Measurements from ENCODE around the gene CA10.

CA10 gene

DNA sequence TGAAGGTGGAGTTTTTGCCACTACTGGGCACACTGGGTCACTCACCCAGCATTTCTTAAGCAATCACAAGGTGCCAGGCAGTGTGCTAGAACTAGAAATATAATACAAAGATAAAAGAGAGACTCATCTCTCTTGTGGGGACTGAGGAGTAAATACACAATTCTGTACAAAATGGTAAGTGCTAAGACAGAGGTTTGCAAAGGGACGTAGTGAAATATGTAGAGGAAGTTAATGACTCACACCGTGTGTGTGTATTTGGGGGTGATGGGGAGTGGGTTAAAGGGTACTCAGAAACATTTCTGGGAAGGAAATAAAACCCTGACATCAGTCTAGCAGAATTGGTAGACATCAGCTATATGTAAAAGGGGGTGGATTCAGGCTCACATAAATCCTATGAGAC is 389.3 kb downstream of the CA10 start:
- Histone ChIP-seq H3K36me3 (no peaks in the 10 kb centered on the region), H3K9me3 (ENCODE audit: severe bottlenecking) (no peaks in the 10 kb centered on the region), H3K27me3 (ENCODE audit: insufficient read depth, low read depth, severe bottlenecking) (no peaks in the 10 kb centered on the region), H3K4me3 (ENCODE audit: low read depth, low read length) (no peak overlapping the region), H3K27ac (no peak overlapping the region)
- no peak for TF ChIP-seq CTCF (IDR thresholded peaks at IDR 0.05; ENCODE audit: low read depth, low read length)
- DNase-seq, result no peak

DNA sequence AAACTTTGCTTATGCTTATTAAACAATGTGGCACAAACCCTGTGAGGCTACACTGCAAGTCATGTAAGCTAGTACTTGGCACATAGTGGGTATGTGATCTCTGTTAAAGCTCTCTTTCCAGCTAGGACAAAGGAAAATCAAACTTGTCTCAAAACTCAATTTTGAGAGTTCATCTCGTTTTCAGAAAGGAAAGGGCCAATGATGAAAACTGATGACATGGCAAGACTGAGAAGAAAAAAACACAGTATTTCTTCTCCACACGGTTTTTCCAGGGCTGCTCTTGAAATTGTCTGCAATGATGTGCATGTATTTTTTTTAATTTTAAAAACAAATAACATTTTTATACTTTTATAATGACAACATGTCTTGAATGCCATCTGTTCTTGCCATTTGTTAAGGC is 389.8 kb downstream of the CA10 start:
- no peak for DNase-seq
- Histone ChIP-seq H3K4me3 (ENCODE audit: low read depth, low read length) (no peak overlapping the region), H3K36me3 (no peaks in the 10 kb centered on the region), H3K27me3 (ENCODE audit: insufficient read depth, low read depth, severe bottlenecking) (no peaks in the 10 kb centered on the region), H3K9me3 (ENCODE audit: severe bottlenecking) (no peaks in the 10 kb centered on the region), H3K27ac (no peak overlapping the region)
- TF ChIP-seq CTCF (IDR thresholded peaks at IDR 0.05; ENCODE audit: low read depth, low read length), result no peak

- TF ChIP-seq CTCF (IDR thresholded peaks at IDR 0.05; ENCODE audit: low read depth, low read length), result no peak
- no peaks in the 10 kb centered on the region for H3K9me3 ChIP-seq (ENCODE audit: severe bottlenecking)
- no peak for DNase-seq
These were observed 391.2 kb downstream of the CA10 start for GRCh38 chr17:51767287-51767686.

DNA sequence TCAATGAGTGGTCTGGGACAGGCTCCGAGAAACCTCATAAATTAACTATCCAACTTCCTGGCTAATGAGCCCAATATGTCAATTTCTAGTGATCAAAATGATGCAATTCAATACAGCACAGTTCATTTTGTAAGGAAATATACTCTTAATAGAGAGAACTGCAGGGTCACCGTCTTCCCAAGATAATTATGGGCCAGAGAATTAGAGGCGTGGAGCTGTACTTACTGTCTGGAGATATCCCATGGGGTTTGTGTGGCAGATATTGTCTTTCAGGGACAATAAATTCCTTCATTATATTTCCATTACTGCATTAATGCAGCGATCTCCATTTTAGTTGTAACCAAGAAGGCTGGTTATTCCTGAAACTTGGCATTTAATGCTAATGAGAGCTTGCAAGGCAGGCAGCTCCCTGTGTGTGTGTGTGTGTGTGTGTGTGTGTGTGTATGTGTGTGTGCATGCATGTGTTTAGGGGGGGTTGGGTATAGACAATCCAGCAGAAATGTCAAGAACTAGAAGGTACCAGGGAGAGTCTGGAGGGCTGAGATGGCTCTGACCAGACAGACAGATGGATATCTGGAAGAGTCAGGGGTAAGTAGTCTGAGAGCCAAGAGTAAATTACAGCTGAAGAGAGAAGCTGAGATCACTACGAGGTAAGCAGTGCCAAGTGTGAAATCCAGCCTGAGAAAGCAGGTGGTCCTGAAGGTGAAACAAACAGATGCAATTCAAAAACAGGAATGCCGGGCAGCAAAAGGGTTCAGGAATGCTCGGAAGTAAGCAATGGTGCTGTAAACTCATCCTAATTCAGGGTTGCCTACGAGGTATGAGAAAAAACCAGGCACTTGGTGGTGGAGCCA is 393.0 kb downstream of the CA10 start:
- H3K27ac ChIP-seq, result no peak overlapping the region
- H3K4me3 ChIP-seq (ENCODE audit: low read depth, low read length), result no peak overlapping the region
- TF ChIP-seq CTCF (IDR thresholded peaks at IDR 0.05; ENCODE audit: low read depth, low read length), result no peak
- H3K36me3 ChIP-seq, result no peaks in the 10 kb centered on the region
- no peaks in the 10 kb centered on the region for H3K27me3 ChIP-seq (ENCODE audit: insufficient read depth, low read depth, severe bottlenecking)
- DNase-seq, result no peak
- no peaks in the 10 kb centered on the region for H3K9me3 ChIP-seq (ENCODE audit: severe bottlenecking)

More at GRCh38 chr17:51767287-51767686, 391.2 kb downstream of the CA10 start:
- no peaks in the 10 kb centered on the region for H3K36me3 ChIP-seq
- no peak overlapping the region for H3K27ac ChIP-seq
- H3K27me3 ChIP-seq (ENCODE audit: insufficient read depth, low read depth, severe bottlenecking), result no peaks in the 10 kb centered on the region
- H3K4me3 ChIP-seq (ENCODE audit: low read depth, low read length), result no peak overlapping the region

- Histone ChIP-seq H3K27me3 (ENCODE audit: insufficient read depth, low read depth, severe bottlenecking) (no peaks in the 10 kb centered on the region), H3K36me3 (no peaks in the 10 kb centered on the region), H3K27ac (no peak overlapping the region), H3K4me3 (ENCODE audit: low read depth, low read length) (no peak overlapping the region), H3K9me3 (ENCODE audit: severe bottlenecking) (no peaks in the 10 kb centered on the region)
- TF ChIP-seq CTCF (IDR thresholded peaks at IDR 0.05; ENCODE audit: low read depth, low read length), result peak; percentile 97
- peak; percentile 73 for DNase-seq
These were observed 394.0 kb downstream of the CA10 start for GRCh38 chr17:51764387-51764971.

Measured in WERI-Rb-1 (cell line).